Measurements from ENCODE around the gene BLCAP. TPM values are rescaled to one million over a fixed set of nuclear protein-coding genes. Genes with fewer than 3 reads are reported as not detected.
"Not testable (repeated sequence)": the region's sequence is repeated elsewhere in the genome, so short reads cannot be mapped to it uniquely, and the experiment has no call there.

The BLCAP gene
- total RNA-seq, 1 donor from 2014 or later: 36.3 TPM

DNA sequence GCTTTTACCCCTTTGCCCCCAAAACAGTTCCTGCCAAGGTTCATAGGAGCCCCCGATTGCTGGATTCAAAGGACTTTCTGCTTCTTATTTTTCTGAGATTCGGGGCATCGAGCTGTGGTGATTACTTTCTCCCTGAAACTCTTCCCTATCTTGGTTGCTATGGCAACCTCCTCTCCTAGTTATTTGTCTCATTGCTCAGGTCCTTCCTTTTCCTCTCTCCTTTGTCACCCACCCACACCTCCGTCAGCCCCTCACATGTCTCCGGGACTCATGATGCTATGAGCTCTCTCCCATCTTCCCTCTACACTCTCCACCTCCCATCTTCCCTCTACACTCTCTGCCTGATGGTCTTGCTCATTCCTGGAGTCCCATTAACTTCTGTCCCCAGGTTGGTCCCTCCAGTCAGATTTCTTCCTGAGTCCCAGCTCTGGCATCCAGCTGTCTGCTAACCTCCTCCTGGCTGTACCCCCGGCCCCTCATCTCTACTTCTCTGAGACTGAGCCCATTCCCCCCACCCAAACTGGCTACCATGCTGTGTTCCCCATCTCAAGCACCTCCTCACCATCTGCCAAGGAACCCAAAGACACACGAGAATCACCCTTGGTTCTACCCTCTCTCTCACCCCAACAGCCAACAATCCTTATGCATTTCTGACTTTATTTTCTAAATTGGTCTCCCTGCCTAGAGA lies 36.9 kb downstream of the BLCAP start:
- H3K36me3 ChIP-seq (ENCODE audit: control insufficient read depth, insufficient read depth, low read length): no peaks in the 10 kb centered on the region
- TF ChIP-seq, protein P1, sequence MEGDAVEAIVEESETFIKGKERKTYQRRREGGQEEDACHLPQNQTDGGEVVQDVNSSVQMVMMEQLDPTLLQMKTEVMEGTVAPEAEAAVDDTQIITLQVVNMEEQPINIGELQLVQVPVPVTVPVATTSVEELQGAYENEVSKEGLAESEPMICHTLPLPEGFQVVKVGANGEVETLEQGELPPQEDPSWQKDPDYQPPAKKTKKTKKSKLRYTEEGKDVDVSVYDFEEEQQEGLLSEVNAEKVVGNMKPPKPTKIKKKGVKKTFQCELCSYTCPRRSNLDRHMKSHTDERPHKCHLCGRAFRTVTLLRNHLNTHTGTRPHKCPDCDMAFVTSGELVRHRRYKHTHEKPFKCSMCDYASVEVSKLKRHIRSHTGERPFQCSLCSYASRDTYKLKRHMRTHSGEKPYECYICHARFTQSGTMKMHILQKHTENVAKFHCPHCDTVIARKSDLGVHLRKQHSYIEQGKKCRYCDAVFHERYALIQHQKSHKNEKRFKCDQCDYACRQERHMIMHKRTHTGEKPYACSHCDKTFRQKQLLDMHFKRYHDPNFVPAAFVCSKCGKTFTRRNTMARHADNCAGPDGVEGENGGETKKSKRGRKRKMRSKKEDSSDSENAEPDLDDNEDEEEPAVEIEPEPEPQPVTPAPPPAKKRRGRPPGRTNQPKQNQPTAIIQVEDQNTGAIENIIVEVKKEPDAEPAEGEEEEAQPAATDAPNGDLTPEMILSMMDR (IDR thresholded peaks at IDR 0.05; ENCODE audit: insufficient read depth, low read length, poor library complexity, severe bottlenecking): no peak
- no peak for DNase-seq (ENCODE audit: low read depth)
- H3K4me3 ChIP-seq (ENCODE audit: low read depth, low read length): no peak overlapping the region
- H3K27me3 ChIP-seq (ENCODE audit: control insufficient read depth, insufficient read depth, low read length): no peaks in the 10 kb centered on the region

DNA sequence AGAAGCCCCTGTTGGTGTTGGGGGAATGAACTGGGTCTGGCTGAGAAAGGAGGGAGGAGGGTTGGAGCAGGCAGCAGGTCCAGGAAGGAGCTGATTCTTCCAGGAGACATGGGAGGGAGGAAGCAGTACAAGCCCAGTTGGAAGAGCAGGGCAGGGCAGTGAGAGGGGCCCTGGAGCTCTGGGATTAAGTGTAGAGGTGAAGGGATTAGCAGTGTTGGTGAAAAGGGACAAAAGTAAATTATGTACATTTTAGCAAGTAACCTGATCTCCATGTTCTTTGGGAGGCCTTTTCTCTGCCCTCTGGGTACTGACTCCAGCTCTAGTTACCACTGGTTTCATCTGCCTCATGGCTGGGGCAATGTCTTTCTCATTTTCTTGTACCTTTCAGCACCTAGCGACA lies 41.5 kb downstream of the BLCAP start:
- DNase-seq (ENCODE audit: low read depth); H3K36me3 ChIP-seq (ENCODE audit: control insufficient read depth, insufficient read depth, low read length); H3K27me3 ChIP-seq (ENCODE audit: control insufficient read depth, insufficient read depth, low read length); H3K4me3 ChIP-seq (ENCODE audit: low read depth, low read length): not testable (repeated sequence)

DNA sequence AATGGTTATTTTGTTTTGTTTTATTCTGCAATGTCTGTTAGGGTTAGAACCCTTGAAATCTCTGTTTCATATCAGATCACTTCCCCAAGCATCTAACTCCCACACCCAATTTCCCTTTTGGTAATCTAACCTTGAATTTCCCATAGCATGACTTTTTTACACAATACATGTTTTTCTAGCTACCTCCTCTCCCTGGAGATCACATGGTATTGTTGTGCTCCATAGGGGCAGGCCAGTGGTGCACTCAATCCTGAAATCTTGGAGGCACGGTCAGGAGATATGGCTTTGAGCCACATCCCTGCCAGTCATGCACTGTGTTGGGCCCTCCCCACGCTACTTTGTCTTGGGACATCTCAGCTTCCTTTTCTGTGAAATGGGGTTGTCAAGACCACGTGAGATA lies 43.3 kb downstream of the BLCAP start:
- no peaks in the 10 kb centered on the region for H3K36me3 ChIP-seq (ENCODE audit: control insufficient read depth, insufficient read depth, low read length)
- TF ChIP-seq, protein P1 (IDR thresholded peaks at IDR 0.05; ENCODE audit: insufficient read depth, low read length, poor library complexity, severe bottlenecking): no peak
- peaks cover 5% of the 10 kb centered on the region for H3K27me3 ChIP-seq (ENCODE audit: control insufficient read depth, insufficient read depth, low read length)
- H3K4me3 ChIP-seq (ENCODE audit: low read depth, low read length): no peak overlapping the region
- no peak for DNase-seq (ENCODE audit: low read depth)

DNA sequence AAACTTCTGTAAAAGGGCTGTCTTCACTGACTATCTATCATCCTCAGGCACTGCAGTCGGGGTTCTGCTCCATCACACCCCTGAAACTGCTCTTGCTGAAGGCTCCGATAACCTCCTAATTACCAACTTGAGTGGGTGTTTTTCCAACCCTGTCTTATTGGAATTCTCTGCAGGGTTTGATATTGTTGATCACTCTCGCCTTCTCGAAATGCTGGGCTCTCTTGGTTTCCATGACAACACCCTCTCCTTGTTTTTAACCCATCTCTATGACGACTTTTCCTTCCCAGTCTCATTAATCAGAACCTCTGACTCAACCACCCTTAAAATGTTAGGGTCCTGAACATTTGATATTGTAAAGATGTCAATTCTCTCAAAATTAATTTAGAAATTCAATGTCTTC lies 46.1 kb downstream of the BLCAP start:
- TF ChIP-seq, protein P1 (IDR thresholded peaks at IDR 0.05; ENCODE audit: insufficient read depth, low read length, poor library complexity, severe bottlenecking): no peak
- Histone ChIP-seq H3K27me3 (ENCODE audit: control insufficient read depth, insufficient read depth, low read length) (peaks cover 8% of the 10 kb centered on the region), H3K36me3 (ENCODE audit: control insufficient read depth, insufficient read depth, low read length) (no peaks in the 10 kb centered on the region), H3K4me3 (ENCODE audit: low read depth, low read length) (no peak overlapping the region)
- DNase-seq (ENCODE audit: low read depth): no peak

DNA sequence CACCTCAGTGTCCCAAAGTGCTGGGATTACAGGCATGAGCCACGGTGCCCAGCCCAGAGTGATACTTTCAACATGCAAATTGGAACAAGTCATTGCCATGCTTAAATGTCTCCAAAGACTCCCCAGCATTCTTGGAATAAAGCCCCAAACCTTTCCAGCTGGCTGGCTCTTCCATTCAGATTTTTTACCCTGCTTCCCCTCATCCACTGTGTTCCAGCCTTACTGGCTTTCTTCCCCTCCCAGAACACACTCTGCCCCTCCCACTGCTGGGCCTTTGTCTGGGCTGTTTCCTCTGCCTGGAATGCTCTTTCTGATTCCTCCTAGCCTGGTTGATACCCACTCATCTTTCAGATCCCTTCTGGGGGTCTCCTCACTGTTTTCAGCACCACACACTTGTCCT lies 46.8 kb downstream of the BLCAP start:
- Histone ChIP-seq H3K4me3 (ENCODE audit: low read depth, low read length) (no peak overlapping the region), H3K36me3 (ENCODE audit: control insufficient read depth, insufficient read depth, low read length) (no peaks in the 10 kb centered on the region), H3K27me3 (ENCODE audit: control insufficient read depth, insufficient read depth, low read length) (peaks cover 8% of the 10 kb centered on the region)
- TF ChIP-seq, protein P1 (IDR thresholded peaks at IDR 0.05; ENCODE audit: insufficient read depth, low read length, poor library complexity, severe bottlenecking): no peak
- DNase-seq (ENCODE audit: low read depth): no peak

DNA sequence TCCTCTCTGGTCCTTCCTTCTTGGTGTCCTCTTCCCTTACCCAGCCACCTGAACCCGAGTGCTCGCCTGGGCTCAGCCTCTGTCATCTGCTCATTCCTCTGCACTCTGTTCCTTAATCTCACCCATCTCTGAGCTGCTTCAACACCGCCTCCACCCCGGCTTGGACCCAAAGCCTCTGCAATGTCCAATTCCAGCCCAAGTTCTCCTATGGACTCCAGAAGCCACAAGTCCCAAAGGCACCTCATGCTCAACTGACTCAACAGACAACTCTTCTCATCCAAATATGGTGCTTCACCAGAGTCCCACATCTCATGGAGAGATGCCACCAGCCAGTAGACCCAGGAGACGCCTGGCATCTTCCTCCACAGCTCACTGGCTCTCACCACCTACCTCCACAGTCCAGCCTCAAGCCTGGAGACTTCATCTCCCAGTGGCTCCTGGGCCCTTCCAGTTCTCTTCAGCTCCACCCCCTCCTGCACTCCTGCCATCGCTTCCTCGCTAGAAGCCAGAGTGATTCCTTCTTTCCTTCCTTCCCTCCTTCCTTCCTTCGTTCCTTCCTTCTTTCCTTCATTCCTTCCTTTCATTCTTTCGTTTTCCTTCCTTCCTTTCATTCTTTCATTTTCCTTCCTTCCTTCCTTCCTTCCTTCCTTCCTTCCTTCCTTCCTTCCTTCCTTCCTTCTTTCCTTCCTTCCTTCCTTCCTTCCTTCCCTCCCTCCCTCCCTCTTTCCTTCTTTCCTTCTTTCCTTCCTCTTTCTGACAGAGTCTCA lies 47.6 kb downstream of the BLCAP start:
- Histone ChIP-seq H3K36me3 (ENCODE audit: control insufficient read depth, insufficient read depth, low read length) (no peaks in the 10 kb centered on the region), H3K27me3 (ENCODE audit: control insufficient read depth, insufficient read depth, low read length) (peaks cover 12% of the 10 kb centered on the region), H3K4me3 (ENCODE audit: low read depth, low read length) (no peak overlapping the region)
- DNase-seq (ENCODE audit: low read depth): no peak
- TF ChIP-seq, protein P1 (IDR thresholded peaks at IDR 0.05; ENCODE audit: insufficient read depth, low read length, poor library complexity, severe bottlenecking): no peak
